GM12874 (cell line): Measurements from ENCODE around the gene VWA5A.

Experiments used
- TF ChIP-seq, protein P1 (sequence below): IDR thresholded peaks from 2 replicates; pipeline ENCODE4 v1.5.1; 2011; ENCODE audit warnings: low read depth, mild to moderate bottlenecking, control low read depth, low read length, moderate library complexity; ENCODE audit not compliant: insufficient read depth

Gene VWA5A

GRCh38 chr11:124193221-124194010 is 78.2 kb downstream of the VWA5A start:
- TF ChIP-seq, protein P1, sequence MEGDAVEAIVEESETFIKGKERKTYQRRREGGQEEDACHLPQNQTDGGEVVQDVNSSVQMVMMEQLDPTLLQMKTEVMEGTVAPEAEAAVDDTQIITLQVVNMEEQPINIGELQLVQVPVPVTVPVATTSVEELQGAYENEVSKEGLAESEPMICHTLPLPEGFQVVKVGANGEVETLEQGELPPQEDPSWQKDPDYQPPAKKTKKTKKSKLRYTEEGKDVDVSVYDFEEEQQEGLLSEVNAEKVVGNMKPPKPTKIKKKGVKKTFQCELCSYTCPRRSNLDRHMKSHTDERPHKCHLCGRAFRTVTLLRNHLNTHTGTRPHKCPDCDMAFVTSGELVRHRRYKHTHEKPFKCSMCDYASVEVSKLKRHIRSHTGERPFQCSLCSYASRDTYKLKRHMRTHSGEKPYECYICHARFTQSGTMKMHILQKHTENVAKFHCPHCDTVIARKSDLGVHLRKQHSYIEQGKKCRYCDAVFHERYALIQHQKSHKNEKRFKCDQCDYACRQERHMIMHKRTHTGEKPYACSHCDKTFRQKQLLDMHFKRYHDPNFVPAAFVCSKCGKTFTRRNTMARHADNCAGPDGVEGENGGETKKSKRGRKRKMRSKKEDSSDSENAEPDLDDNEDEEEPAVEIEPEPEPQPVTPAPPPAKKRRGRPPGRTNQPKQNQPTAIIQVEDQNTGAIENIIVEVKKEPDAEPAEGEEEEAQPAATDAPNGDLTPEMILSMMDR = no peak

GRCh38 chr11:124194293-124195188 is 79.3 kb downstream of the VWA5A start:
- TF ChIP-seq, protein P1 = no peak

- TF ChIP-seq, protein P1 = peak; percentile 81
Measured at GRCh38 chr11:124195189-124195734, 80.0 kb downstream of the VWA5A start.
